Endothelial cell of umbilical vein (primary cell): ENCODE measurements around the gene PET100. TPM values are rescaled to one million over a fixed set of nuclear protein-coding genes. Genes with fewer than 3 reads are reported as not detected.

Experiments used
- BruUV-seq: library from RNA; stranded (reverse); fragments of 400-500 nt; replicated peaks from 2 replicates; lab custom pipeline; 2021; lab: Mats Ljungman, UMichigan
- CTCF ChIA-PET: fragments of 300-600, 350-600 bp; sonication (Branson Sonifier 250); formaldehyde crosslinking; loops from one replicate; lab custom pipeline; 2021; ENCODE audit warnings: antibody characterized with exemption, inconsistent platforms; lab: Charles Lee
- POLR2A ChIA-PET: fragments of 300-600, 350-600 bp; sonication (Branson Sonifier 250); formaldehyde crosslinking; loops from one replicate; lab custom pipeline; 2021; ENCODE audit warnings: antibody characterized with exemption, inconsistent platforms; lab: Charles Lee
- DNase-seq: peaks from one replicate; pipeline ENCODE4 v3.0.0-alpha.2; 2011; ENCODE audit warnings: low read depth, low spot score
- FAIRE-seq: peaks from 2 replicates; lab custom pipeline; 2011; peaks lifted over from hg19 to GRCh38; lab: Jason Lieb, UNC
- H2AFZ ChIP-seq: 2 replicates; pipeline ENCODE4 v1.6.0; 2012; ENCODE audit warnings: low read depth, low read length, control low read depth, inconsistent platforms
- H3K27ac ChIP-seq: 2 replicates; pipeline ENCODE4 v1.5.1; 2011; ENCODE audit warnings: low read depth, mild to moderate bottlenecking, control low read depth, low read length, moderate library complexity; ENCODE audit not compliant: insufficient read depth
- H3K27me3 ChIP-seq, 2 experiments: 2 replicates each; pipeline versions ENCODE4 v1.6.0 to v1.6.1; 2011; ENCODE audit warnings: low read length in 2 of 2, mixed read lengths in 1 of 2; ENCODE audit not compliant: control insufficient read depth in 2 of 2, insufficient read depth in 2 of 2
- H3K36me3 ChIP-seq, 2 experiments: 2 replicates in 1 of 2; 3 replicates in 1 of 2; pipeline ENCODE4 v1.5.1; 2011; ENCODE audit warnings: low read length in 2 of 2, mild to moderate bottlenecking in 1 of 2, moderate library complexity in 1 of 2; ENCODE audit not compliant: control insufficient read depth in 2 of 2, insufficient read depth in 2 of 2; ENCODE audit errors: extremely low read depth in 1 of 2
- H3K4me1 ChIP-seq: 3 replicates; pipeline ENCODE4 v1.5.1; 2011; ENCODE audit warnings: mild to moderate bottlenecking, low read length; ENCODE audit not compliant: control insufficient read depth, insufficient read depth; ENCODE audit errors: extremely low read depth
- H3K4me2 ChIP-seq: 2 replicates; pipeline ENCODE4 v1.6.1; 2011; ENCODE audit warnings: low read length, control low read depth, mixed read lengths; ENCODE audit not compliant: insufficient read depth
- H3K4me3 ChIP-seq, 3 experiments: fragments of 200-600 bp in 1 of 3; sonication (generic), shearing (Covaris generic) in 1 of 3; replicated peaks in 1 of 3; 2 replicates each; pipeline ENCODE4 v1.5.1; 2011 to 2016; ENCODE audit warnings: control low read depth in 3 of 3, low read length in 3 of 3, mild to moderate bottlenecking in 2 of 3, inconsistent platforms in 1 of 3, low read depth in 1 of 3, moderate library complexity in 1 of 3; ENCODE audit not compliant: insufficient read depth in 1 of 3
- H3K79me2 ChIP-seq: 2 replicates; pipeline ENCODE4 v1.6.0; 2012; ENCODE audit warnings: low read length, inconsistent platforms; ENCODE audit not compliant: control insufficient read depth, insufficient read depth
- H3K9ac ChIP-seq: replicated peaks from 2 replicates; pipeline ENCODE3; 2011; ENCODE audit warnings: low read length, control low read depth; ENCODE audit not compliant: insufficient read depth; ENCODE audit errors: extremely low read depth
- H3K9me1 ChIP-seq: replicated peaks from 3 replicates; pipeline ENCODE4 v1.6.0; 2011; ENCODE audit warnings: mild to moderate bottlenecking, low read length; ENCODE audit not compliant: control insufficient read depth, insufficient read depth; ENCODE audit errors: extremely low read depth
- H3K9me3 ChIP-seq: replicated peaks from 2 replicates; pipeline ENCODE4 v1.5.1; 2012; ENCODE audit warnings: low read length, inconsistent platforms; ENCODE audit not compliant: control insufficient read depth, insufficient read depth
- H4K20me1 ChIP-seq: replicated peaks from 2 replicates; pipeline ENCODE3; 2011; ENCODE audit warnings: mild to moderate bottlenecking, low read length; ENCODE audit not compliant: control insufficient read depth, insufficient read depth; ENCODE audit errors: extremely low read depth
- CTCF ChIP-seq, 2 donors: IDR thresholded peaks; 1 replicate in 1 of 2; 2 replicates in 1 of 2; pipeline ENCODE4 v1.5.1; 2011; ENCODE audit warnings: low read length in 2 of 2, mild to moderate bottlenecking in 2 of 2, moderate library complexity in 2 of 2, control low read depth in 1 of 2, inconsistent platforms in 1 of 2, low read depth in 1 of 2; ENCODE audit not compliant: insufficient read depth in 1 of 2; ENCODE audit errors: extremely low read depth in 1 of 2
- EZH2 ChIP-seq: IDR thresholded peaks from 2 replicates; pipeline ENCODE4 v1.6.1; 2012; ENCODE audit warnings: borderline replicate concordance, low read depth, mild to moderate bottlenecking, moderate library complexity, low read length, inconsistent platforms; ENCODE audit not compliant: severe bottlenecking
- FOS ChIP-seq: IDR thresholded peaks from 2 replicates; pipeline ENCODE4 v1.6.1; 2011; ENCODE audit warnings: mild to moderate bottlenecking, low read length, moderate library complexity, borderline replicate concordance; ENCODE audit not compliant: insufficient read depth
- GATA2 ChIP-seq: IDR thresholded peaks from 2 replicates; pipeline ENCODE4 v1.7.0; 2011; ENCODE audit warnings: low read depth, mild to moderate bottlenecking, moderate library complexity, mixed read lengths, low read length; ENCODE audit not compliant: insufficient read length, insufficient read depth
- JUN ChIP-seq: IDR thresholded peaks from 2 replicates; pipeline ENCODE4 v1.6.1; 2011; ENCODE audit warnings: borderline replicate concordance, low read depth; ENCODE audit not compliant: insufficient read length, insufficient read depth
- MAX ChIP-seq: IDR thresholded peaks from 2 replicates; pipeline ENCODE4 v1.6.1; 2011; ENCODE audit not compliant: insufficient read depth, insufficient read length
- MYC ChIP-seq: IDR thresholded peaks from one replicate; pipeline ENCODE4 v1.6.1; 2011; ENCODE audit warnings: mild to moderate bottlenecking, low read depth, low read length
- POLR2A ChIP-seq: IDR thresholded peaks from 2 replicates; pipeline ENCODE4 v1.6.1; 2012; ENCODE audit warnings: low read depth, mild to moderate bottlenecking, control low read depth, low read length
- POLR2AphosphoS5 ChIP-seq: IDR thresholded peaks from 2 replicates; pipeline ENCODE4 v1.6.1; 2012; ENCODE audit warnings: low read depth, mild to moderate bottlenecking, control low read depth, low read length, moderate library complexity; ENCODE audit not compliant: insufficient read depth
- dilution Hi-C: fragments of 300-500 bp; cut with MboI; formaldehyde crosslinking; loops from one replicate; pipeline ENCODE4 v1.15.0; 2019; ENCODE audit warnings: low sequenced_read_pairs; ENCODE audit not compliant: extremely low pct_ligation_motif_present
- intact Hi-C: fragments of 100-400 bp; cut with micrococcal nuclease; formaldehyde crosslinking; loops from one replicate; pipeline ENCODE4 v1.10.0; 2022
- polyA plus RNA-seq, 4 experiments: library from polyadenylated mRNA; depleted of rRNA in 3 of 4; stranded (reverse) in 3 of 4; unstranded in 1 of 4; fragments of >200 nt; gene quantifications; 2 replicates each; pipeline versions ENCODE4 v1.2.1 to v1.2.3, GENCODE V29; 2011 to 2012; ENCODE audit warnings: missing spikeins in 1 of 4
- total RNA-seq: library from RNA; stranded (reverse); gene quantifications from 2 replicates; pipeline ENCODE4 v1.2.3, GENCODE V29; 2021

The PET100 gene
- total and polyA plus RNA-seq, 2 donors (not counting 3 experiments of a cell fraction or from before 2014, with no cell fraction given), result 55.0 to 172 TPM

- Histone ChIP-seq H3K9me3 (no peaks in the 10 kb centered on the region), H3K9me1 (no peaks in the 10 kb centered on the region), H3K4me1 (no peaks in the 10 kb centered on the region), H3K27me3 (no peaks in the 10 kb centered on the region), H3K27ac (no peak overlapping the region), H3K9ac (no peak overlapping the region), H3K36me3 (no peaks in the 10 kb centered on the region), H3K79me2 (no peaks in the 10 kb centered on the region), H2AFZ (no peak overlapping the region), H3K4me3 (no peak overlapping the region), H4K20me1 (no peaks in the 10 kb centered on the region), H3K4me2 (no peak overlapping the region)
- no TSS peak for BruUV-seq
- FAIRE-seq (no peak), DNase-seq (no peak)
- no peak for TF ChIP-seq JUN
- TF ChIP-seq GATA2, result no peak
- no peak for TF ChIP-seq FOS
- no peak for TF ChIP-seq MAX
- TF ChIP-seq POLR2A, result no peak
- TF ChIP-seq CTCF (IDR thresholded peaks at IDR 0.05; ENCODE audit: extremely low read depth in 1 of 2, insufficient read depth in 1 of 2, low read depth in 1 of 2, low read length in 2 of 2), result no peak
- TF ChIP-seq MYC, result no peak
- TF ChIP-seq POLR2AphosphoS5, result no peak
- no peak for TF ChIP-seq EZH2
- CTCF ChIA-PET, result interaction anchor here (1.1 to 1.3 kb wide), 2 partner anchors 193 to 252 kb away, joined by 3 read pairs; no protein-coding TSS in a partner anchor
- dilution Hi-C loops, result no loop called here
- intact Hi-C loops, result no loop called here
- POLR2A ChIA-PET, result no interaction called here
These were observed 23.3 kb upstream of the PET100 start for GRCh38 chr19:7606289-7606688.
